Measurements from ENCODE around the gene PLAAT4.

DNA sequence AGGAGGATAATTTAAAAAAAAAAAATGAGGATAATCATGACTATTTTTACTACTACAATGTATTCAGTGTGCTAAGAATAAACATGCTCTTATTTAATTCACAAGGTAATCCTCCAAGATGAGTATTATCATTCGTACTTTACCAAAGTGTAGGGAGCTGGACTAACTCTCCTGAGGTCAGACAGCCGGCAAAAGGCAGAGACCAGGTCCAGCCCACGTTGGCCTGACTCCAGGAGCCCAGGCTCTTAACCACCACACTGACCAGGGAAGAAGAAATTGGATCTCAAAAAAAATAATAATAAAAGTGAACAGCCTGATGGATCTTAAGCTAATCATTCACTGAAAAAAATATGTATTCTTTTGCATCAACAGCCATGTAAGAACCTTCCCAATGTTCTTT, 52.4 kb downstream of the PLAAT4 start:
- no peak for TF ChIP-seq EZH2 (IDR thresholded peaks at IDR 0.05; ENCODE audit: borderline replicate concordance, low read depth, low read length, severe bottlenecking)
- TF ChIP-seq, protein P1, sequence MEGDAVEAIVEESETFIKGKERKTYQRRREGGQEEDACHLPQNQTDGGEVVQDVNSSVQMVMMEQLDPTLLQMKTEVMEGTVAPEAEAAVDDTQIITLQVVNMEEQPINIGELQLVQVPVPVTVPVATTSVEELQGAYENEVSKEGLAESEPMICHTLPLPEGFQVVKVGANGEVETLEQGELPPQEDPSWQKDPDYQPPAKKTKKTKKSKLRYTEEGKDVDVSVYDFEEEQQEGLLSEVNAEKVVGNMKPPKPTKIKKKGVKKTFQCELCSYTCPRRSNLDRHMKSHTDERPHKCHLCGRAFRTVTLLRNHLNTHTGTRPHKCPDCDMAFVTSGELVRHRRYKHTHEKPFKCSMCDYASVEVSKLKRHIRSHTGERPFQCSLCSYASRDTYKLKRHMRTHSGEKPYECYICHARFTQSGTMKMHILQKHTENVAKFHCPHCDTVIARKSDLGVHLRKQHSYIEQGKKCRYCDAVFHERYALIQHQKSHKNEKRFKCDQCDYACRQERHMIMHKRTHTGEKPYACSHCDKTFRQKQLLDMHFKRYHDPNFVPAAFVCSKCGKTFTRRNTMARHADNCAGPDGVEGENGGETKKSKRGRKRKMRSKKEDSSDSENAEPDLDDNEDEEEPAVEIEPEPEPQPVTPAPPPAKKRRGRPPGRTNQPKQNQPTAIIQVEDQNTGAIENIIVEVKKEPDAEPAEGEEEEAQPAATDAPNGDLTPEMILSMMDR (IDR thresholded peaks at IDR 0.05; ENCODE audit: borderline replicate concordance, extremely low read depth, low read length, poor library complexity, severe bottlenecking), result no peak
